ENCODE measurements around the gene RBM42. TPM values are rescaled to one million over a fixed set of nuclear protein-coding genes. Genes with fewer than 3 reads are reported as not detected.
A peak's percentile ranks its signal among the peaks of the same experiment; 100 is the strongest.
"Not testable (repeated sequence)": the region's sequence is repeated elsewhere in the genome, so short reads cannot be mapped to it uniquely, and the experiment has no call there.

Gene RBM42
- total RNA-seq, 1 donor from 2014 or later, result 114 TPM

GRCh38 chr19:35648017-35648961 lies 19.5 kb downstream of the RBM42 start, which contains the start of gene COX6B1:
Gene COX6B1, plus strand, starts transcription at chr19:35648323. Its CDS starts 2,921 bp downstream, at chr19:35651244.
- peaks cover 31% of the 10 kb centered on the region for H3K4me1 Mint-ChIP-seq

DNA sequence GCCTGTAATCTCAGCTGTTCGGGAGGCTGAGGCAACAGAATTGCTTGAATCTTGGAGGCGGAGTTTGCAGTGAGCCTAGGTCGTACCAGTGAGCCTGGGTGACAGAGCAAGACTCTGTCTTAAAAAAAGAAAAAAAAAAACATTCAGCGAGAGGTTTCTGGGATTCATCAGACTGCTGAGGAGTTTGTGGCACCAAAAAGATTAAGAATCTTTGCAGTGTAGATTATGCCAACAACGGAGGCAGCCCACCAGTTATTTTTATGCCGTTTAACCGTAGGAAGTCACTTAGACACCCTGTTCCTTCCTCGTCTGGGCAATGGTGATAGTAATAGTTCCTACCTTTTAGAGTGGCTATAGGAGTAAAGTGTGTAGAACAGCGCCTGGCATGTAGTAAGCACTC lies 21.7 kb downstream of the RBM42 start:
- Mint-ChIP-seq H3K4me1 (peaks cover 16% of the 10 kb centered on the region), H3K36me3 (ENCODE audit: low read depth) (peaks cover 35% of the 10 kb centered on the region), H3K4me3 (no peak overlapping the region), H3K27me3 (no peaks in the 10 kb centered on the region), H3K27ac (no peak overlapping the region), H3K9me3 (no peaks in the 10 kb centered on the region)
- intact Hi-C loops (cut with micrococcal nuclease), result no loop called here
- no peak for DNase-seq

More at GRCh38 chr19:35648017-35648961, 19.5 kb downstream of the RBM42 start, which contains the start of gene COX6B1:
- Mint-ChIP-seq H3K27ac (peak within 1 kb of the TSS; percentile 88), H3K36me3 (ENCODE audit: low read depth) (peaks cover 20% of the 10 kb centered on the region), H3K4me3 (peak within 1 kb of the TSS; percentile 96), H3K9me3 (no peaks in the 10 kb centered on the region), H3K27me3 (no peaks in the 10 kb centered on the region)
- intact Hi-C loops (cut with micrococcal nuclease), result loop anchor here (1.0 to 2.0 kb wide), 2 partner anchors 35 to 406 kb away; partner anchors contain the start of genes HAUS5, THAP8 and WDR62
- peak; percentile 98 for DNase-seq

DNA sequence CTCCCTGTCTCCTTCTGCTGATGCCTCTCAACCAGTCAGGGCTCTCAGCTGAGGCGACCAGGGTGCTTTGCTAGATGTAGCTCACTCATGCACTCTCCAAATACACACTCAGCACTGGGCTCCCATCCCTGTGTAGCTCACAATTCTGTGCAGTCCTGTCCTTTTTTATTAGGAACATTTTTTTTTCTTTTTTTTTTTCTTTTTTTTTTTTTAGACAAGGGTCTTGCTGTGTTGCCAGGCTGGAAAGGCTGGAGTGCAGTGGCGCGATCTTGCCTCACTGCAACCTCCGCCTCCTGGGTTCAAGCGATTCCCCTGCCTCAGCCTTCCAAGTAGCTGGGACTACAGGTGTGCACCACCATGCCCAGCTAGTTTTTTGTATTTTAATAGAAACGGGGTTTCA lies 26.0 kb downstream of the RBM42 start:
- H3K27ac Mint-ChIP-seq; H3K27me3 Mint-ChIP-seq; intact Hi-C loops (cut with micrococcal nuclease); H3K9me3 Mint-ChIP-seq; H3K4me3 Mint-ChIP-seq; DNase-seq: not testable (repeated sequence)
- H3K4me1 Mint-ChIP-seq, result peaks cover 12% of the 10 kb centered on the region
- H3K36me3 Mint-ChIP-seq (ENCODE audit: low read depth), result peaks cover 59% of the 10 kb centered on the region

GRCh38 chr19:35655600-35655999 lies 26.8 kb downstream of the RBM42 start:
- Mint-ChIP-seq H3K27ac (no peak overlapping the region), H3K4me3 (no peak overlapping the region), H3K9me3 (no peaks in the 10 kb centered on the region), H3K36me3 (ENCODE audit: low read depth) (peaks cover 58% of the 10 kb centered on the region), H3K27me3 (no peaks in the 10 kb centered on the region), H3K4me1 (peaks cover 12% of the 10 kb centered on the region)
- intact Hi-C loops (cut with micrococcal nuclease), result no loop called here
- no peak for DNase-seq

DNA sequence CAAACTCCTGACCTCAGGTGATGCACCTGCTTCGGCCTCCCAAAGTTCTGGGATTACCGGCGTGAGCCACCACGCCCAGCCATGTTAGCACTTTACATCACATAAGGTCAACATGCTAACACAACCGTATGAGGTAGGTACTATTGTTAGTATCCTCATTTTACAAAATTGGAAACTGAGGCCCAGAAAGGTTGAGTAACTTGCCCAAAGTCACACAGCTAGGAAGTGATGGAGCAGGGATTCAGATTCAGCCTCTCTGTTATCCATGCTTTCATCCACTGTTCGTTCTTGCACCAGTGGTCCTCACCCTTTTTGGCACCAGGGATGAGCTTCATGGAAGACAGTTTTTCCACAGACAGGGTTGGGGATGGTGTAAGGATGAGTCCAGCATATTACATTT lies 27.9 kb downstream of the RBM42 start:
- peaks cover 7% of the 10 kb centered on the region for H3K4me1 Mint-ChIP-seq
- no peak overlapping the region for H3K27ac Mint-ChIP-seq
- H3K9me3 Mint-ChIP-seq, result no peaks in the 10 kb centered on the region
- no peak overlapping the region for H3K4me3 Mint-ChIP-seq
- intact Hi-C loops (cut with micrococcal nuclease), result no loop called here
- DNase-seq, result no peak
- peaks cover 50% of the 10 kb centered on the region for H3K36me3 Mint-ChIP-seq (ENCODE audit: low read depth)
- H3K27me3 Mint-ChIP-seq, result no peaks in the 10 kb centered on the region

DNA sequence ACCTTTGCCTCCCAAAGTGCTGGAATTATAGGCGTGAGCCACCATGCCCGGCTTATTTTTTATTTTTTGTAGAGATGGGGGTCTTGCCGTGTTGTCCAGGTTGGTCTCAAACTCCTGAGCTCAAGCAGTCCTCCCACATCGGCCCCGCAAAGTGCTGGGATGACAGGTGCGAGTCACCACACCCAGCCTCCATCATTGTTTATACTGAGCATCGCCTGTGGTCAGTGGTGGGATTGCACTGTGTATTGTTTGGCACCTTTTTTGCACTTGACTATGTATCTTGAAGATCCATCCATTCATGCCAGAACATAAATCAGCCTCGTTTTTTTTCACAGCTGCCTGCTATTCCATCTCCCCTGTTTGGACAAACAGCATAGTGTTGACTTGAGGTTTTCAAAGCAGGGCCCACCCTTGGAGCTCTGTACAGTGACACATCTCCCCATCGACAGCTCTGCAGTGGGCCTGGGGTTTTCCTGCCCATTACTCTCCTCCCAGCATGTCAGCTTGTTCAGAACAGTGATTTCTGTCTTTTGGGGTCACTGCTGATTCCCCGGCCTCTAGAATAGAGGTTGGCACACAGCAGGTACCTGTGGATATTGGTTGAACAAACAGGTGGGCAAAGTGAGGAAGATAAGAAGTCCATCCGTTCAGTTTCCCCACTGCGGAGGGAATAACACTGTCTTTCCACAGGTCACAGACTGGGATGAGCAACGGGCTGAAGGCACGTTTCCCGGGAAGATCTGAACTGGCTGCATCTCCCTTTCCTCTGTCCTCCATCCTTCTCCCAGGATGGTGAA lies 29.3 kb downstream of the RBM42 start:
- Mint-ChIP-seq H3K27me3 (no peaks in the 10 kb centered on the region), H3K27ac (no peak overlapping the region), H3K4me3 (no peak overlapping the region), H3K36me3 (ENCODE audit: low read depth) (peaks cover 45% of the 10 kb centered on the region), H3K9me3 (no peaks in the 10 kb centered on the region), H3K4me1 (peaks cover 5% of the 10 kb centered on the region)
- peak; percentile 56 for DNase-seq
- intact Hi-C loops (cut with micrococcal nuclease), result no loop called here

DNA sequence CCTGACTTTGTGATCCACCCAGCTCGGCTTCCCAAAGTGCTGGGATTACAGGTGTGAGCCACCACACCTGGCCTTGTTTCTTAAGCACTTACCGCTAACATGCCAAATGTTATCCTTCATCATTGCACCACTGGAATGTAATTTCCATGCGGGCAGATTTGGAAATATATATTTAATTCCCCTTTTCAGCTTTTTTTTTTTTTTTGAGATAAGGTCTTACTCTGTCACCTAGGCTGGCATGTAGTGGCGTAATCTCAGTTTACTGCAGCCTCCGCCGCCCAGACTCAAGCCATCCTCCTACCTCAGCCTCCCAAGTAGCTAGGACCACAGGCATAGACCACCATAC lies 33.1 kb downstream of the RBM42 start:
- peaks cover 17% of the 10 kb centered on the region for H3K36me3 Mint-ChIP-seq (ENCODE audit: low read depth)
- no peak overlapping the region for H3K27ac Mint-ChIP-seq
- H3K4me1 Mint-ChIP-seq, result peaks cover 3% of the 10 kb centered on the region
- no peaks in the 10 kb centered on the region for H3K27me3 Mint-ChIP-seq
- no peaks in the 10 kb centered on the region for H3K9me3 Mint-ChIP-seq
- no peak overlapping the region for H3K4me3 Mint-ChIP-seq
- no peak for DNase-seq
- intact Hi-C loops (cut with micrococcal nuclease), result no loop called here

GRCh38 chr19:35663981-35664380 lies 35.1 kb downstream of the RBM42 start:
- H3K4me1 Mint-ChIP-seq, result no peaks in the 10 kb centered on the region
- DNase-seq, result no peak
- no peaks in the 10 kb centered on the region for H3K27me3 Mint-ChIP-seq
- peaks cover 6% of the 10 kb centered on the region for H3K36me3 Mint-ChIP-seq (ENCODE audit: low read depth)
- no peaks in the 10 kb centered on the region for H3K9me3 Mint-ChIP-seq
- H3K4me3 Mint-ChIP-seq, result no peak overlapping the region
- no peak overlapping the region for H3K27ac Mint-ChIP-seq
- intact Hi-C loops (cut with micrococcal nuclease), result no loop called here

GRCh38 chr19:35665157-35665556 lies 36.3 kb downstream of the RBM42 start:
- Mint-ChIP-seq H3K36me3 (ENCODE audit: low read depth) (no peaks in the 10 kb centered on the region), H3K4me1 (no peaks in the 10 kb centered on the region), H3K27me3 (peaks cover 7% of the 10 kb centered on the region), H3K4me3 (no peak overlapping the region), H3K27ac (no peak overlapping the region), H3K9me3 (no peaks in the 10 kb centered on the region)
- intact Hi-C loops (cut with micrococcal nuclease), result no loop called here
- no peak for DNase-seq

DNA sequence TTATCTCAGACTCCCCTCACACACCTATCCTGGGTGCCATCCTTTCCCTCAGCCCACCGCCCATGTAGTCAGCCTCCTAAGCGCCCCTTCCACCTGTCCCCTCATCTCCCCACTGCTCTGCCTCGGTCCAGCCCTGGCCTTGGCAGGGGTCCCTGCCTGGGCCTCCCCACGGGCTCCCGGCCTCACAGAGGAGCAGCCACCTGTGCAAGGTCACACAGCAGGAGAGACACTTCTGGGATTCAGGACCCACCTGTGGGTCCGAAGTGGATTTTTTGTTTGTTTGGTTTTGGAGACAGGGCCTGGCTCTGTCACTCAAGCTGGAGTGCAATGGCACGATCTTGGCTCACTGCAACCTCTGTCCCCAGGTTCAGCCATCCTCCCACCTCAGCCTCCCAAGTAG lies 36.8 kb downstream of the RBM42 start:
- Mint-ChIP-seq H3K36me3 (ENCODE audit: low read depth) (no peaks in the 10 kb centered on the region), H3K9me3 (no peaks in the 10 kb centered on the region), H3K27me3 (peaks cover 8% of the 10 kb centered on the region), H3K4me1 (no peaks in the 10 kb centered on the region), H3K4me3 (no peak overlapping the region), H3K27ac (no peak overlapping the region)
- intact Hi-C loops (cut with micrococcal nuclease), result no loop called here
- no peak for DNase-seq

DNA sequence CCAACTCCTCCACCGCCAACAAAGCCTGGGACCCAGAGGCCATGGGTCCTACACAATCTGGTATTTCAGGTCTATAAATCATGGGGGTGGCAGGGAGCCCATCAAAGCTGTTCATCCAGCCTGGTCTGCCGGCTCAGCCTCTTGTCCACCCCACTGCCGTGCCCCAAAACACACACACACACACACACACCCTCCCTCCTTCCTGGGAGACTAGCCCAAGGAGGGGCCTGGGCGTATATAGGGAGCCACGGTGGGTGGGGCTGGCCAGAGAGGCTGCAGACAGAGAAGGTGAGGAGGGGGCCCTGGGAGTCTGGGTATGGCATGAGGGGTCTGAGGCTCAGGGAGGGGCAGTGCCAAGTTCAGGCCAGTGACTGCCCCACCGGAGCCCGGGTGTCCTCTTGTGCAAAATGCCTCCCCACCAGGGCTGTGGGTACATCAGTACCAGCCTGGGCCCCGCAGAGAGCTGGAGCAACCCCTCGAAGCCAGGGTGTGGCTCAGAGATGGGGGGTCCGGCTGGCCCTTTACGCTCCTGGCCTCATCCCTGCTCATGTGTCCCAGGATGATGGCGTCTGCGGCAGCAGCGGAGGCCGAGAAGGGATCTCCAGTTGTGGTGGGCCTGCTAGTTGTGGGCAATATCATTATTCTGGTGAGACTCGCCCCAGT lies 37.5 kb downstream of the RBM42 start, which contains the start of gene UPK1A:
UPK1A (plus strand) TSS at position 267 of the 663 bp plus-strand sequence; CDS start at position 563, 296 bp downstream.
- no peak for DNase-seq
- no peaks in the 10 kb centered on the region for H3K36me3 Mint-ChIP-seq (ENCODE audit: low read depth)
- no peaks in the 10 kb centered on the region for H3K4me1 Mint-ChIP-seq
- intact Hi-C loops (cut with micrococcal nuclease), result no loop called here
- no peak within 1 kb of the TSS for H3K4me3 Mint-ChIP-seq
- H3K27ac Mint-ChIP-seq, result no peak within 1 kb of the TSS
- H3K9me3 Mint-ChIP-seq, result no peaks in the 10 kb centered on the region
- peaks cover 10% of the 10 kb centered on the region for H3K27me3 Mint-ChIP-seq

DNA sequence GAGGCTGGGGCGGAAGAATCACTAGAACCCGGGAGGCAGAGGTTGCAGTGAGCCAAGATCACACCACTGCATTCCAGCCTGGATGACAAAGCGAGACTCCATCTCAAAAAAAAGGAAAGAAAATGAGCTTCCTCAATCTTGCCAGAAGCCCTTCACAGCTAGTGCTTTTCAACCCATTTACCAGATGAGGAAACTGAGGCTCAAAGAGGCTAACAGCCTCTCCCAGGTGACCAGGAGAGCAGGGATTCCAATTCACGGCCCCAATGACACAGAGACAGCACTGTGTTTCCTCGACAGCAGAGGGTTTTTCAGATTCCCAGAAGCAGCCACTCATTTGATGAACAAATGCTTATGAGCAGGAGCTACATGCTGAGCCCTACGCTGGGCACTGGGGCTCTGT lies 40.7 kb downstream of the RBM42 start:
- Mint-ChIP-seq H3K27ac (no peak overlapping the region), H3K27me3 (peaks cover 23% of the 10 kb centered on the region), H3K4me3 (no peak overlapping the region), H3K9me3 (no peaks in the 10 kb centered on the region), H3K36me3 (ENCODE audit: low read depth) (no peaks in the 10 kb centered on the region), H3K4me1 (peaks cover 10% of the 10 kb centered on the region)
- no peak for DNase-seq
- intact Hi-C loops (cut with micrococcal nuclease), result no loop called here

DNA sequence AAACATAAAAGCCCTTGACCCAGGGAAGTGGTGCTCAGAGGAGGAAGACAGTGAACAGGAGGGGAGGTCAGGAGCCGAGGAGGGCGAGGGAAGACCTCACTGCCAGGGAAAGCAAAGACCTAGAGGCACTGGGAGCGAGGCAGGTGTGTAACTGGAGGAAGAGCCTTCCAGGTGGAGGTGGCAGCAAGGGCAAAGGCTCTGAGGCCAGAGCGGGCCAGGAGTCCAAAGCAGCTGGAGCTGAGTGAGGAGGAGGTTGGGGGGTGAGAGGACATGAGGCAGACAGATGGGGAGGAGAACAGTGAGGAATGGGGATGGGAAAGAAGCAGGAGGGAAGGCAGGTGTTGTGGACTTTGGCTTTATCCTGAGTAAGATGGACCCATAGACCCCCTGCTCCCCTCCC lies 41.1 kb downstream of the RBM42 start:
- no peak for DNase-seq
- H3K9me3 Mint-ChIP-seq, result no peaks in the 10 kb centered on the region
- intact Hi-C loops (cut with micrococcal nuclease), result no loop called here
- H3K27me3 Mint-ChIP-seq, result peaks cover 24% of the 10 kb centered on the region
- H3K27ac Mint-ChIP-seq, result no peak overlapping the region
- H3K36me3 Mint-ChIP-seq (ENCODE audit: low read depth), result no peaks in the 10 kb centered on the region
- H3K4me3 Mint-ChIP-seq, result no peak overlapping the region
- H3K4me1 Mint-ChIP-seq, result peaks cover 10% of the 10 kb centered on the region

Data from activated CD4-positive, alpha-beta T cell treated with anti-CD3 and anti-CD28 coated beads, Interleukin-2, amount 10 ng/mL, durations not matched to agents 24 days and 14 days (primary cell).